ENCODE results near the gene ANKRD29.

DNA sequence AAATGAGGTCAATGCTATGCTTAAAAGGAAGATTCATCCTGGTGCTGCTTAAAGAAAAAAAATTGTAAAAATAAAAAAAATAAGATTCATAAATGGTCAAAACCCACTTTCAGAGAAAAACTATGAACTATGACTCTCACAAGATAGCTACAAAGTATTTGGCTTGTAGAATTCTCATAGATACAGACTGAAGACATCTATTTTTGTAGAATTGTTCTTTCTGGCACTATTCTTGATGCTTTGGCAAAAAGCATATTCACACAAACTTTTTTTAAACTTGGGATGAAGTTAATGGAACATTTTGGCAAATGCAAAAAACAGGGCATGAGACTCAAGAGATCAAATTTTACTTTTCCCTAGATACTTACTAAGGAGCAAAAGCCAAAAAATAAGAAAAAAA lies 12.5 kb upstream of the ANKRD29 start:
- TF ChIP-seq FOXM1 (IDR thresholded peaks at IDR 0.05; ENCODE audit: borderline replicate concordance, low read depth) (no peak), YY1 (IDR thresholded peaks at IDR 0.05; ENCODE audit: low read depth) (no peak), ZBTB7A (IDR thresholded peaks at IDR 0.05; ENCODE audit: low read depth) (no peak), CREB1 (IDR thresholded peaks at IDR 0.05; ENCODE audit: low read depth) (no peak), TCF12 (IDR thresholded peaks at IDR 0.05; ENCODE audit: low read depth) (no peak), TEAD4 (IDR thresholded peaks at IDR 0.05) (no peak), TAF1 (IDR thresholded peaks at IDR 0.05; ENCODE audit: low read depth) (no peak), CEBPB (IDR thresholded peaks at IDR 0.05) (no peak)
- TF ChIP-seq, protein P1, sequence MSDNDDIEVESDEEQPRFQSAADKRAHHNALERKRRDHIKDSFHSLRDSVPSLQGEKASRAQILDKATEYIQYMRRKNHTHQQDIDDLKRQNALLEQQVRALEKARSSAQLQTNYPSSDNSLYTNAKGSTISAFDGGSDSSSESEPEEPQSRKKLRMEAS (IDR thresholded peaks at IDR 0.05), result no peak
- TF ChIP-seq, protein P2, sequence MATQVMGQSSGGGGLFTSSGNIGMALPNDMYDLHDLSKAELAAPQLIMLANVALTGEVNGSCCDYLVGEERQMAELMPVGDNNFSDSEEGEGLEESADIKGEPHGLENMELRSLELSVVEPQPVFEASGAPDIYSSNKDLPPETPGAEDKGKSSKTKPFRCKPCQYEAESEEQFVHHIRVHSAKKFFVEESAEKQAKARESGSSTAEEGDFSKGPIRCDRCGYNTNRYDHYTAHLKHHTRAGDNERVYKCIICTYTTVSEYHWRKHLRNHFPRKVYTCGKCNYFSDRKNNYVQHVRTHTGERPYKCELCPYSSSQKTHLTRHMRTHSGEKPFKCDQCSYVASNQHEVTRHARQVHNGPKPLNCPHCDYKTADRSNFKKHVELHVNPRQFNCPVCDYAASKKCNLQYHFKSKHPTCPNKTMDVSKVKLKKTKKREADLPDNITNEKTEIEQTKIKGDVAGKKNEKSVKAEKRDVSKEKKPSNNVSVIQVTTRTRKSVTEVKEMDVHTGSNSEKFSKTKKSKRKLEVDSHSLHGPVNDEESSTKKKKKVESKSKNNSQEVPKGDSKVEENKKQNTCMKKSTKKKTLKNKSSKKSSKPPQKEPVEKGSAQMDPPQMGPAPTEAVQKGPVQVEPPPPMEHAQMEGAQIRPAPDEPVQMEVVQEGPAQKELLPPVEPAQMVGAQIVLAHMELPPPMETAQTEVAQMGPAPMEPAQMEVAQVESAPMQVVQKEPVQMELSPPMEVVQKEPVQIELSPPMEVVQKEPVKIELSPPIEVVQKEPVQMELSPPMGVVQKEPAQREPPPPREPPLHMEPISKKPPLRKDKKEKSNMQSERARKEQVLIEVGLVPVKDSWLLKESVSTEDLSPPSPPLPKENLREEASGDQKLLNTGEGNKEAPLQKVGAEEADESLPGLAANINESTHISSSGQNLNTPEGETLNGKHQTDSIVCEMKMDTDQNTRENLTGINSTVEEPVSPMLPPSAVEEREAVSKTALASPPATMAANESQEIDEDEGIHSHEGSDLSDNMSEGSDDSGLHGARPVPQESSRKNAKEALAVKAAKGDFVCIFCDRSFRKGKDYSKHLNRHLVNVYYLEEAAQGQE (IDR thresholded peaks at IDR 0.05; ENCODE audit: low read depth), result no peak
- TF ChIP-seq, protein P3, sequence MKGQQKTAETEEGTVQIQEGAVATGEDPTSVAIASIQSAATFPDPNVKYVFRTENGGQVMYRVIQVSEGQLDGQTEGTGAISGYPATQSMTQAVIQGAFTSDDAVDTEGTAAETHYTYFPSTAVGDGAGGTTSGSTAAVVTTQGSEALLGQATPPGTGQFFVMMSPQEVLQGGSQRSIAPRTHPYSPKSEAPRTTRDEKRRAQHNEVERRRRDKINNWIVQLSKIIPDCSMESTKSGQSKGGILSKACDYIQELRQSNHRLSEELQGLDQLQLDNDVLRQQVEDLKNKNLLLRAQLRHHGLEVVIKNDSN (IDR thresholded peaks at IDR 0.05), result no peak
